Measurements from ENCODE around the gene BRI3.

DNA sequence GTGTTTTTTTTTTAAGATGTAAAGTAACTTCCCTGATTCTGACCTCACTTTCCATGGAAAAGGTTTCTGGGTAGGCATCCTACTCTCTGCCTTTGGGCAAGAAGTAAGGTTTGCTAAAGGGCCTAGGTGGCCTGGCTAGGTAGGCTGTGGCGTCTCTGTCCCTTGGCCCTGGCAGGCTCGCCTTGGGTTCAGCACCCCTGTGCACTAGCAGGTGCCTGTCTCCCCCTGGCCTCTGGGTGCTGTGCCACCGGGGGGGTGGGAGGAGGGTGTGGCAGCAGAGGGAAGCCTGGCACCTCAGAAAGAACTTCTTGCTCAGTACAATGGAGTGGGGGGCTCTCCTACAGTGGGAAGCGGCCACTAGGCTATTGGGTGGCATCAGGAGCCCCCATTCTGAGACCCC, 43.4 kb upstream of the BRI3 start:
- no peak for TF ChIP-seq TCF7L2 (IDR thresholded peaks at IDR 0.05; ENCODE audit: low read depth, low read length)
- no peak for TF ChIP-seq POLR2AphosphoS5 (IDR thresholded peaks at IDR 0.05; ENCODE audit: low read depth, low read length)
- no peak for TF ChIP-seq REST (IDR thresholded peaks at IDR 0.05; ENCODE audit: insufficient read depth in 1 of 2, low read depth in 2 of 2, low read length in 1 of 2)
- TF ChIP-seq CTCF (IDR thresholded peaks at IDR 0.05): no peak
- TF ChIP-seq SIN3A (IDR thresholded peaks at IDR 0.05; ENCODE audit: borderline replicate concordance, insufficient read depth, low read depth, low read length): no peak
